Measurements from ENCODE around the gene SLC12A2.

- TF ChIP-seq CTCF (conservative IDR thresholded peaks at IDR 0.05 in 1 of 2, IDR thresholded peaks at IDR 0.05 in 1 of 2; ENCODE audit: extremely low read depth in 1 of 2, insufficient read depth in 1 of 2, low read depth in 1 of 2, low read length in 2 of 2) (no peak), EZH2 (IDR thresholded peaks at IDR 0.05; ENCODE audit: borderline replicate concordance, low read length) (no peak)
Observed at GRCh38 chr5:128060644-128061385, 22.8 kb upstream of the SLC12A2 start.

Measured in mammary epithelial cell (primary cell).